ENCODE results near the gene CBLB.

GRCh38 chr3:105744202-105744601, 124.6 kb downstream of the CBLB start:
- TF ChIP-seq ZSCAN5A (tag by site-specific recombination; IDR thresholded peaks at IDR 0.05) (no peak), RBAK (tag by site-specific recombination; IDR thresholded peaks at IDR 0.05) (no peak), ZNF138 (tag by site-specific recombination; IDR thresholded peaks at IDR 0.05; ENCODE audit: borderline replicate concordance) (no peak)

All from HEK293 (cell line).